CD4-positive, alpha-beta T cell treated with Interleukin-21 for 1 hour (primary cell): Measurements from ENCODE around the gene EFCAB13.

Source experiments
- DNase-seq: peaks from one replicate; pipeline ENCODE4 v3.0.0-alpha.2; 2020

EFCAB13 gene

GRCh38 chr17:47323382-47324223 lies at the start of gene EFCAB13:
TSS of gene EFCAB13 (plus strand) at chr17:47323955. CDS start at chr17:47328354, 4,399 bp downstream.
- peak; percentile 82 for DNase-seq

GRCh38 chr17:47274319-47275069 lies 49.3 kb upstream of the EFCAB13 start:
- no peak for DNase-seq

- DNase-seq, result no peak
Observed at GRCh38 chr17:47275245-47275984, 48.3 kb upstream of the EFCAB13 start.

GRCh38 chr17:47276444-47276843 lies 47.3 kb upstream of the EFCAB13 start:
- no peak for DNase-seq

GRCh38 chr17:47276868-47277267 lies 46.9 kb upstream of the EFCAB13 start:
- DNase-seq, result no peak

GRCh38 chr17:47277921-47278320 lies 45.8 kb upstream of the EFCAB13 start:
- no peak for DNase-seq

- DNase-seq, result no peak
Observed at GRCh38 chr17:47278561-47278960, 45.2 kb upstream of the EFCAB13 start.

GRCh38 chr17:47279062-47279801 lies 44.5 kb upstream of the EFCAB13 start:
- peak; percentile 11 for DNase-seq

GRCh38 chr17:47280072-47280811 lies 43.5 kb upstream of the EFCAB13 start:
- no peak for DNase-seq

- no peak for DNase-seq
Observed at GRCh38 chr17:47281216-47281615, 42.5 kb upstream of the EFCAB13 start.

GRCh38 chr17:47285003-47285402 lies 38.8 kb upstream of the EFCAB13 start:
- no peak for DNase-seq

- DNase-seq, result no peak
Observed at GRCh38 chr17:47286198-47286914, 37.4 kb upstream of the EFCAB13 start.

GRCh38 chr17:47287068-47287467 lies 36.7 kb upstream of the EFCAB13 start:
- no peak for DNase-seq

- no peak for DNase-seq
Observed at GRCh38 chr17:47287639-47288038, 36.1 kb upstream of the EFCAB13 start.

- DNase-seq, result no peak
Observed at GRCh38 chr17:47288531-47289116, 35.1 kb upstream of the EFCAB13 start.

- no peak for DNase-seq
Observed at GRCh38 chr17:47289302-47289701, 34.5 kb upstream of the EFCAB13 start.

- no peak for DNase-seq
Observed at GRCh38 chr17:47290870-47291241, 32.9 kb upstream of the EFCAB13 start.

GRCh38 chr17:47291242-47291873 lies 32.4 kb upstream of the EFCAB13 start:
- no peak for DNase-seq

GRCh38 chr17:47292206-47292605 lies 31.5 kb upstream of the EFCAB13 start:
- no peak for DNase-seq
